Fibroblast of skin of back (primary cell): ENCODE measurements around the gene KCNJ18.
"Not testable (repeated sequence)": the region's sequence is repeated elsewhere in the genome, so short reads cannot be mapped to it uniquely, and the experiment has no call there.

Experiments
- DNase-seq: peaks from one replicate; pipeline ENCODE4 v3.0.0-alpha.2; 2013

Gene KCNJ18

GRCh38 chr17:21686165-21687015, 5.9 kb upstream of the KCNJ18 start:
- DNase-seq = no peak

- DNase-seq = no peak
Observed at GRCh38 chr17:21687136-21687953, 5.0 kb upstream of the KCNJ18 start.

- no peak for DNase-seq
Observed at GRCh38 chr17:21688293-21688949, 3.9 kb upstream of the KCNJ18 start.

GRCh38 chr17:21689604-21690003, 2.7 kb upstream of the KCNJ18 start:
- peak; percentile 88 for DNase-seq

- not testable (repeated sequence) for DNase-seq
Observed at GRCh38 chr17:21690811-21691210, 1.5 kb upstream of the KCNJ18 start.

GRCh38 chr17:21691481-21691880, 842 bp upstream of the KCNJ18 start:
- not testable (repeated sequence) for DNase-seq

GRCh38 chr17:21692704-21693065, 362 bp downstream of the KCNJ18 start:
- not testable (repeated sequence) for DNase-seq

GRCh38 chr17:21693391-21693796, 1.1 kb downstream of the KCNJ18 start:
- not testable (repeated sequence) for DNase-seq

- DNase-seq = not testable (repeated sequence)
Observed at GRCh38 chr17:21693937-21694336, 1.6 kb downstream of the KCNJ18 start.

- not testable (repeated sequence) for DNase-seq
Observed at GRCh38 chr17:21696227-21696626, 3.9 kb downstream of the KCNJ18 start.

GRCh38 chr17:21696842-21697507, 4.7 kb downstream of the KCNJ18 start:
- not testable (repeated sequence) for DNase-seq

- DNase-seq = not testable (repeated sequence)
Observed at GRCh38 chr17:21697508-21697860, 5.2 kb downstream of the KCNJ18 start.

GRCh38 chr17:21698437-21699075, 6.2 kb downstream of the KCNJ18 start:
- DNase-seq = not testable (repeated sequence)

- not testable (repeated sequence) for DNase-seq
Observed at GRCh38 chr17:21699124-21699523, 6.8 kb downstream of the KCNJ18 start.

- DNase-seq = not testable (repeated sequence)
Observed at GRCh38 chr17:21699573-21700236, 7.4 kb downstream of the KCNJ18 start.

- not testable (repeated sequence) for DNase-seq
Observed at GRCh38 chr17:21701090-21701489, 8.8 kb downstream of the KCNJ18 start.

- DNase-seq = not testable (repeated sequence)
Observed at GRCh38 chr17:21702029-21702428, 9.7 kb downstream of the KCNJ18 start.

- DNase-seq = not testable (repeated sequence)
Observed at GRCh38 chr17:21702521-21702920, 10.2 kb downstream of the KCNJ18 start.

GRCh38 chr17:21702940-21703640, 10.8 kb downstream of the KCNJ18 start:
- not testable (repeated sequence) for DNase-seq
